Thoracic aorta (tissue), 2 donors: ENCODE results near the gene ECT2. TPM values are rescaled to one million over a fixed set of nuclear protein-coding genes. Genes with fewer than 3 reads are reported as not detected.

Source experiments
- ATAC-seq: fragments of 150-250 bp; one replicate; pipeline ENCODE4 v1.8.0; 2017; ENCODE audit warnings: low read depth; ENCODE audit not compliant: insufficient number of reproducible peaks, low FRiP score
- DNase-seq: peaks from one replicate; pipeline ENCODE4 v3.0.0-alpha.2; 2020; ENCODE audit warnings: low spot score
- H3K27ac ChIP-seq, 2 donors: fragments of 200-600 bp; sonication (generic); 1 replicate in 1 of 2; 2 replicates in 1 of 2; pipeline ENCODE4 v1.5.1; 2016; ENCODE audit warnings: mild to moderate bottlenecking in 2 of 2, moderate library complexity in 2 of 2
- H3K27me3 ChIP-seq: fragments of 200-600 bp; sonication (generic); replicated peaks from 2 replicates; pipeline ENCODE4 v1.6.0; 2016; ENCODE audit warnings: mild to moderate bottlenecking; ENCODE audit not compliant: insufficient read depth
- H3K36me3 ChIP-seq: fragments of 200-600 bp; sonication (generic); one replicate; pipeline ENCODE4 v1.5.1; 2016
- H3K4me1 ChIP-seq, 2 donors: fragments of 200-600 bp; sonication (generic); 1 replicate in 1 of 2; 2 replicates in 1 of 2; pipeline versions ENCODE4 v1.5.1 to v1.6.0; 2016; ENCODE audit warnings: low read depth in 2 of 2, mild to moderate bottlenecking in 1 of 2; ENCODE audit not compliant: control insufficient read depth in 1 of 2
- H3K4me3 ChIP-seq: fragments of 200-600 bp; sonication (generic); 2 replicates; pipeline ENCODE4 v1.5.1; 2016; ENCODE audit warnings: mild to moderate bottlenecking
- H3K9me3 ChIP-seq: fragments of 200-600 bp; sonication (generic); 2 replicates; pipeline ENCODE4 v1.5.1; 2016
- total RNA-seq, 2 donors: library from RNA; depleted of rRNA; stranded (reverse); fragments of >200 nt; gene quantifications; one replicate each; pipeline versions ENCODE4 v1.1.0 to v1.2.3, GENCODE V29; 2016
- TF ChIP-seq, protein P1 (sequence below): fragments of 200-600 bp; sonication (generic); IDR thresholded peaks from one replicate; pipeline ENCODE4 v1.5.1; 2019; ENCODE audit warnings: antibody characterized with exemption

Gene ECT2
- total RNA-seq, 2 donors from 2014 or later = 4.5 to 14.0 TPM

DNA sequence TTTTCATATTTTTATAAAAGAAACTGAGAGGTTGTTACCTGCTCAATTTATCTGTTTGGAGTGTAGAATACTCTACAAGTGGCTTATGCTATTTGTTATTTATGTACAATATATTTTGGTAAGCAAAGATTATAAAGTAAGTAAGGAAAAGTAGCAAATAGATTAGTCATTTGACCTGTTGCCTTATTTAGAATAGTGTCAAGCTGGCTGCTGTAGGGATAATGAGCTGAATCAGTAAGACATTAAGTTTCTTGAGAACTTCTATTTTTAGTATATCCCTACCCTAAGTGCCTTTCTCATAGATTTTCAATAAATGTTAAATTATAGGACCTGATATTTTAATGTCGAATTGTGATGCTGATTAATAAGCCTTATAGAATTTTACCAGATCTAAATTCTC lies 37.2 kb downstream of the ECT2 start:
- DNase-seq = no peak
- Histone ChIP-seq H3K4me3 (no peak overlapping the region), H3K27me3 (no peaks in the 10 kb centered on the region), H3K27ac (no peak overlapping the region), H3K36me3 (no peaks in the 10 kb centered on the region), H3K4me1 (no peaks in the 10 kb centered on the region), H3K9me3 (no peaks in the 10 kb centered on the region)
- TF ChIP-seq, protein P1, sequence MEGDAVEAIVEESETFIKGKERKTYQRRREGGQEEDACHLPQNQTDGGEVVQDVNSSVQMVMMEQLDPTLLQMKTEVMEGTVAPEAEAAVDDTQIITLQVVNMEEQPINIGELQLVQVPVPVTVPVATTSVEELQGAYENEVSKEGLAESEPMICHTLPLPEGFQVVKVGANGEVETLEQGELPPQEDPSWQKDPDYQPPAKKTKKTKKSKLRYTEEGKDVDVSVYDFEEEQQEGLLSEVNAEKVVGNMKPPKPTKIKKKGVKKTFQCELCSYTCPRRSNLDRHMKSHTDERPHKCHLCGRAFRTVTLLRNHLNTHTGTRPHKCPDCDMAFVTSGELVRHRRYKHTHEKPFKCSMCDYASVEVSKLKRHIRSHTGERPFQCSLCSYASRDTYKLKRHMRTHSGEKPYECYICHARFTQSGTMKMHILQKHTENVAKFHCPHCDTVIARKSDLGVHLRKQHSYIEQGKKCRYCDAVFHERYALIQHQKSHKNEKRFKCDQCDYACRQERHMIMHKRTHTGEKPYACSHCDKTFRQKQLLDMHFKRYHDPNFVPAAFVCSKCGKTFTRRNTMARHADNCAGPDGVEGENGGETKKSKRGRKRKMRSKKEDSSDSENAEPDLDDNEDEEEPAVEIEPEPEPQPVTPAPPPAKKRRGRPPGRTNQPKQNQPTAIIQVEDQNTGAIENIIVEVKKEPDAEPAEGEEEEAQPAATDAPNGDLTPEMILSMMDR = no peak
- no peak for ATAC-seq

DNA sequence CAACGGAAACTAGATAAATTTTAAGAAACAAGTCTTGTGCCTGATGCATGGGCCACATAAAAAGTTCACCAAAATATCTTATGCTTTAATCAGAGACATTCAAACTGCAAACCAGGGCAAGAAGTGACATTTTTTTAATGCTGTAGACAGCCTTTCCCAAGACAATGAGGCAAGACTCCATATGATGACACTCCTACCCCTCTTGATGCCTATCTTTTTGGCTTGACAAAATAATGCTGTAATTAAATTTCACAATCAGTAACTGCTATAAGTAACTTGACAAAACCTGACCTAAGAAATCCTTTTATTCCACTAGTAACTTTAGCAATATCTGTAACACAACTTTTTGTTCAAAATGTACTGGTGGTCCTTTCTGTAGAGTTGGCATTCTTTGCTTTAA lies 48.7 kb downstream of the ECT2 start:
- H3K4me3 ChIP-seq = no peak overlapping the region
- TF ChIP-seq, protein P1 = no peak
- no peaks in the 10 kb centered on the region for H3K27me3 ChIP-seq
- ATAC-seq (no peak), DNase-seq (no peak)
- no peaks in the 10 kb centered on the region for H3K9me3 ChIP-seq
- H3K36me3 ChIP-seq = no peaks in the 10 kb centered on the region
- H3K4me1 ChIP-seq = no peaks in the 10 kb centered on the region
- H3K27ac ChIP-seq = no peak overlapping the region

DNA sequence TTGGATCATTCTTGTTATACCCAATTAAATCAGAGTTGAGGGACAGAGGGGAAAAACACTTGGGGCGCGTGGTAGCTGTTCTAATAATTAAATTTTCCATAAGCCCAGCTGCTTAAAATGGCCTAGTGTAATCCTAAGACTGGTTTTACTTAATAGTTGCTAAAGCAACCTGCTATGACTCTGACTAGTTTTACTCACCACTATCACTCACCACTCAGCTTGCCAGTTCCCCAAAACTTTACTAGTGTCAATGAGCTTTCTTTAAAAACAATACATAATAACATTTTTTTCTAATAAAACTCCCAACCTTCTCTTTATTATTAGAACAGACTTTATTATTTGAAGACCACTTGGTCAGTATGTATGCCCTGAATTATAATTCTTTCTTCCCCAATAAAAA lies 49.6 kb downstream of the ECT2 start:
- Histone ChIP-seq H3K27ac (no peak overlapping the region), H3K4me1 (no peaks in the 10 kb centered on the region), H3K4me3 (no peak overlapping the region), H3K36me3 (no peaks in the 10 kb centered on the region), H3K9me3 (no peaks in the 10 kb centered on the region), H3K27me3 (no peaks in the 10 kb centered on the region)
- TF ChIP-seq, protein P1 = no peak
- ATAC-seq (no peak), DNase-seq (no peak)

DNA sequence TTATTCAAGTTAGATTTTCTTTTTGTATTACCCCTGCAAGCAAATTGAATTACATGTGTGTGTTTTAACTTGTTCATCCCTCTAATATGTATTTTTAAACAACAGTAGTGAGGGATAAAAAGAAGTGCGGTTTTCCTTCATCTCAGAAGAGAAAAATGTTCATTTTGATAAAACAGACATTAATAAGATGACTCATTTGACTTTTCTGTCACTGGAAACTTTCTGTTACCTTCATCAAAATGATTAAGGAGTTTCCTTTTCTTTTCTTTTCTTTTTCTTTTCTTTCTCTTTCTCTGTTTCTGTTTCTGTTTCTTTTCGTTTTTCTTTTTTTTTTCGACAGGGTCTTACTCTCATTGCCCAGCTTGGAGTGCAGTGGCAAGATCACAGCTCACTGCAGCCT lies 53.0 kb downstream of the ECT2 start:
- ATAC-seq (no peak), DNase-seq (no peak)
- Histone ChIP-seq H3K4me3 (no peak overlapping the region), H3K27ac (no peak overlapping the region), H3K36me3 (no peaks in the 10 kb centered on the region), H3K9me3 (no peaks in the 10 kb centered on the region), H3K4me1 (no peaks in the 10 kb centered on the region), H3K27me3 (no peaks in the 10 kb centered on the region)
- TF ChIP-seq, protein P1 = no peak

DNA sequence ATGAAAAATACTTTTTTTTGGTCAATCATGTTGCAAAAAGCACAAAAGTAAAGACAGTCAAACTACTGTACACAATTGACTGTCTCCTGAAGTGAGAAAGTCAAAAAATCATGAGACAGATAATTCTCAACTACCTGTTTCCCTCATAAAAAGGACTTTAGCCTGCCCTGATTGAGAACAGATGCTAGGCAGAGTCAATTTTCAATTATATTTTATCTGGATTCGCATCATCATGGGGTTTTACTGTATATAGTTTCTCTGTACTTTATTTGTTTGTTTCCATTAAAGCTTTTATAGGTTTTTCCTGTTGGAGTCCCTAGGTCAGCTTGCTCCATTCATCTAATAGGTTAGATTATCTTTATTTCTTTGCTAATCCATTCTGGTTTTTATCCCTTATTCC lies 53.8 kb downstream of the ECT2 start:
- Histone ChIP-seq H3K4me3 (no peak overlapping the region), H3K27ac (no peak overlapping the region), H3K36me3 (no peaks in the 10 kb centered on the region), H3K4me1 (no peaks in the 10 kb centered on the region), H3K27me3 (no peaks in the 10 kb centered on the region), H3K9me3 (no peaks in the 10 kb centered on the region)
- ATAC-seq = no peak
- TF ChIP-seq, protein P1 = no peak
- no peak for DNase-seq
